ENCODE measurements around the gene FAM151A.

Gene FAM151A

GRCh38 chr1:54623216-54624007 lies at the start of gene FAM151A:
Gene FAM151A (minus strand): TSS chr1:54623525. CDS start chr1:54623395, 130 bp downstream.
- no peak for DNase-seq

DNA sequence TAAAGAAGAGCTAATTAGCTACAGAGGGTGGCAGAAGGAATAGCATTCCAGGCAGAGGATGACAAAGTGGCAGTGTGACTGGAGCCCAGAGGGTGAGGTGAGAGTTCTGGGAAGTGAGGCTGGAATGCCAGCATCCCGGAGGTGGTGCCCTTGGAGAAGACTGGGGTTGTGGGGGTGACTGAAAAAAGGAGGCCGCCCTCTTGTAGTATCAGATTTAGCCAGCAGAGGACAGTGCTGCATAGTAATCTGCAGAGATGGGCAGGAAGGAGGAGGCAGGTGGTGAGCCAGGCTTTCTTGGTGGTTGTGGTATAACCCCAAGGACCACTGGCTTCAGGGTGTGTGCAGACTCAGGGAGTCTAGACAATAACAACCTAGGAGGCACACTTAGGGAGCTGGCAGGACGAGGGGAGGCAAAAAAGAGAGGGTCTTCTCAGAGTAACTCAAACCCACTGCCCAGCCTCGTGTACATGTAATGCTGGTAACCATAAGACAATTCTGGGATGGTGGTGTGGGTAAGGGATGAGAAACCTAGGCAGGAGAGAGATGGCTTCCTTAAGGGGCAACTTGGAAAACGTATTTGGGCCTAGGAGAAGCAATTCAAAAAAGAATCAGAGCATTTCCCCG lies 48.8 kb upstream of the FAM151A start:
- DNase-seq = no peak

GRCh38 chr1:54668567-54668966 lies 45.2 kb upstream of the FAM151A start:
- no peak for DNase-seq

DNA sequence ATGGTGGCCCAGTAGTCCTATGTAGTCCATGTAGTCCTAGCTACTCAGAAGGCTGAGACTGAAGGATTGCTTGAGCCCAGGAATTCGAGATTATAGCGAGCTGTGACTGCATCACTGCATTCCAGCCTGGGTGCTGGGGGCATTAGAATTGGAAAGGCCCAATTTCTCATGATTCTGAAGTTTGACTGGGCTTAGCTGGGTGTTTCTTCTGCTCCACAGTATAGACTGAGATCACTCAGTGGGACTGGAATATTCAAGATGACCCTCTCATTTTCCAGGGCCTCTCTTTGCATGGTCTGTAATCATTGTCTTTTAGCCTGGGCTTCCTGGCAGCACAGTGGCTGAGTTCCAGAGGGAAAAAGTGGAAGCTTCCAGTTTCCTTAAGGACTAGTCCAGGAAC lies 44.5 kb upstream of the FAM151A start:
- no peak for DNase-seq

DNA sequence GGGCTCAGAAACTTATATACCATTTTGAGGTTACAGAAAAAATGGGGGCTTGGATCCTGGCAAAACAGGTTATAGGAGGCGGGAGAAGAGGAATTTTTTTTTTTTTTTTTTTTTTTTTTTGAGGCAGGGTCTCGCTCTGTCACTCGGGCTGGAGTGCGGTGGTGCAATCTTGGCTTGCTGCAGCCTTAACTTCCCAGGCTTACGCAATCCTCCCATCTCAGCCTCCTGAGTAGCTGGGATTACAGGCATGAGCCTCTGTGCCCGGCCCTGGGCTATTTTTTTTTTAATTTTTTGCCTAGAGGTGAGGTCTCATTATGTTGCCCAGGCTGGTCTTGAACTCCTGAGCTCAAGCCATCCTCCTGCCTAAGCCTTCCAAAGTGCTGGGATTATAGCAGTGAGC lies 43.0 kb upstream of the FAM151A start:
- DNase-seq = no peak

- no peak for DNase-seq
These were observed 42.5 kb upstream of the FAM151A start for GRCh38 chr1:54665852-54666251.

- no peak for DNase-seq
These were observed 41.0 kb upstream of the FAM151A start for GRCh38 chr1:54664364-54664763.

- no peak for DNase-seq
These were observed 40.4 kb upstream of the FAM151A start for GRCh38 chr1:54663725-54664124.

DNA sequence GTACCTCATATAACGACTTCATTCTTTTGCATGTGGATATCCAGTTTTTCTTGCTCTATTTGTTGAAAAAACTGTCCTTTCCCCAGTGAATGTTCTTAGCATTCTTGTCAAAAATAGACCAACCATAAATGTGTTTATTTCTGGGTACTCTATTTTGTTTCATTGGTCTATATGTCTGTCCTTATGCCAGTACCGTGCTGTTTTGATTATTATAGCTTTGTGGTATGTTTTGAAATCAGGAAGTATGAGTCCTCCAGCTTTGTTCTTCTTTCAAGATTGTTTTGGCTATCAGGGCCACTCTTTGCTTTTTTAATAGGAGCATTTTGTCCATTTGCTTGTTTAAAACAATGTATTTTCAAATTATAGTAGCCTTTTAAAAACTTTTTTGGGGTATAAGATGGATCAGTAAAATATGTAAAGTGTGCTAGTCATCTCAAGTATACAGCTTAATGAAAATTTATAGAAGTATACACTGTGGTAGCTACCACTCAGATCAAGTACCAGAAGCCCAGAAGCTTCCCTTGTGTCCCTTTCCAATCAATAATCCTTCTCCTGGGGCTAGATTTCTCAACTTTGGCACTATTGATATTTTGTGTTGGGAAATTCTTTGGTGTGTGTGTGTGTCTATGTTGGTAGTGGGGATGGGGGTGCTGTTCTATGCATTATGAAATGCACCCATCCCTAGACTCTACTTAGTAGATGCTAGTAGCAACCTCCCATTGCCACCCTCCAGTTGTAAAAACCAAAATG lies 35.0 kb upstream of the FAM151A start:
- DNase-seq = no peak

DNA sequence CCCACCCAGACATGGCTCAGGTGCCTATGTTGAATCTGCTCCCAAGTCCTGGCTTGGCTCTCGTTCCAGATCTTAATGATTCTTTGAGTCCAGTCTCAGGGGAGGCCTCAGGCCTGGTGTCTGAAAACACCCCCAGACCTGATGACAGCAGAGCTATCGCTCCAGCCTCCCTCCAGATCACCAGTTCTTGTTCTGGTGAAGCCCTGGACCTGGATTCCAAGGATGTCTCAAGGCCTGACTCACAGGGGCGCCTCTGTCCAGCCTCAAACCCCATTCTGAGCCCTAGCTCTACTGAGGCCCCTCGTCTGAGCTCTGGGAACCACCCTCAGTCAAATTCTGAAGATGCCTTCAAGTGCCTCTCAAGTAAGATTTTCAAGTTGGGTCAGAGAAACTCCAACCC lies 29.7 kb upstream of the FAM151A start:
- no peak for DNase-seq

GRCh38 chr1:54652168-54652567 lies 28.8 kb upstream of the FAM151A start:
- no peak for DNase-seq

- DNase-seq = no peak
These were observed 28.3 kb upstream of the FAM151A start for GRCh38 chr1:54651608-54652007.

DNA sequence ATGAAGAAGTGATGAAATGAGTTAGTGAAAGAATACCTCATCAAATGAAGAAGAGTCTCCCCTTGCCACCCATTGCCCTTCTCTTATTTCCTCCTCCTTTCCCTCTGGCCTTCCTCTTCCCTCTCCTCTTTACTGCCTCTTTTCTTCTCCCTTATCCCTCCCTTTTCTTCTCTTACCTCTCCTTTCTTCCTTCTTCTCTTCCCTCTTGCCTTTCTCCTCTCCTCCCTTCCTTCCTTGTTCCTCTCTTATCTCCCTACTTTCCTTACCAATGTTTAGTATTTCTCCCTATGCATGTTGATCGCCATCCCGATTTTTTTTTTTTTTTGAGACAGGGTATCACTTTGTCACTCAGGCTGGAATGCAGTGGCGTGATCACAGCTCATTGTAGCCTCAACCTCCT lies 27.1 kb upstream of the FAM151A start:
- DNase-seq = no peak

DNA sequence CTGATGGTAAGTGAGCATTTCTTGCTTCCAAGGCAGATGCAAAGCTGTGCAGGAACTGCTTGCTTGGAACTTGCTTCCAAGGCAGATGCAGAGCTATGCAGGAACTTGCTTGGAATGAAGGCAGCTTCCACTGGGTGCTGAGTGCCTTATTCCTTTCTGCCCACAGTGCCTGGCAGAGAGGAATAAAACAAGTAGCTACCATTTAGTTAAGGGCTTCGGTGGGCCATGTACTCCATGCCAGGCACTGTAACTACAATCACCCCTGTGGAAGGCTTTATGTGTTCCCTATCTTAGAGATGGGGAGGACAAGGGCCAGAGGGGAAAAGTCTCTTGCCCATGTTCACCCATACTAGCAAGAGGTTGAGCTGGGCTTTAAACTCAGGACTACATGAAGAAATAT lies 26.6 kb upstream of the FAM151A start:
- DNase-seq = no peak

DNA sequence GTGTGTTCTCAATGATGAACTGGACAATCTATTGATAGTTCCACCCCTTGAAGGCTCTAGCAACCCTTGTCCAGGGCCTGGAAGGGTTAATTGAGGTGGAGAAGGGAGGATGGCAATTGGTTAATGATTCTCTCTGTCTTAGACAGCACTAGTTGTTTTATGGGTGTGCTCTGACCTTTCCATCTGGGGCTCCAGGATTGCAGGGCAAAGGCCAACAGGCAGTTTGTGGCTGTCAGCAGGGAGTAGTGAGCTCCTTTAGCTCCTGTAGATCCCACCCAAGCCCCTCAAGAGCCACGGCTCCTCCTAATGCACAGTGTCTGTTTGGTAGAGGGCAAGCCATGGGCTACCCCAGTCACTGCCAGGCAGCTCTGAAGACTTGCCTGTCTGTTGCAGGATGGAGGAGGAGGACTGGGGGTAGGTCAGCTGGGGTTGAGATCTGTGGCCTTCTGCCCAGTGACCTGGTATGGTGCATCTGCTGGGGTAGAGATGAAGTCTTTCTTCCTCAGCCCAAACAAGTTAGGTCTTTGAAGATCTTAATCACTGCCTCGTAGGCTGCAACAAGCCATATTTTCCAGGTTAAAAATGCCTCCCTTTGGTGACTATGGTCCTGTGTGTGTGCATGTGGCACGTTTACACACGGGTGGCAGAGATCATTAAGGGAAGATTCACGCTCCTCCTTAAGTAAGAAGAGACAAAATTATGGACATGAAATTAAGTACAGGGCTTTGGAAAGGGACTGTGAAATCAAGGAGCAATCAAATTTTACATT lies 26.0 kb upstream of the FAM151A start:
- no peak for DNase-seq

DNA sequence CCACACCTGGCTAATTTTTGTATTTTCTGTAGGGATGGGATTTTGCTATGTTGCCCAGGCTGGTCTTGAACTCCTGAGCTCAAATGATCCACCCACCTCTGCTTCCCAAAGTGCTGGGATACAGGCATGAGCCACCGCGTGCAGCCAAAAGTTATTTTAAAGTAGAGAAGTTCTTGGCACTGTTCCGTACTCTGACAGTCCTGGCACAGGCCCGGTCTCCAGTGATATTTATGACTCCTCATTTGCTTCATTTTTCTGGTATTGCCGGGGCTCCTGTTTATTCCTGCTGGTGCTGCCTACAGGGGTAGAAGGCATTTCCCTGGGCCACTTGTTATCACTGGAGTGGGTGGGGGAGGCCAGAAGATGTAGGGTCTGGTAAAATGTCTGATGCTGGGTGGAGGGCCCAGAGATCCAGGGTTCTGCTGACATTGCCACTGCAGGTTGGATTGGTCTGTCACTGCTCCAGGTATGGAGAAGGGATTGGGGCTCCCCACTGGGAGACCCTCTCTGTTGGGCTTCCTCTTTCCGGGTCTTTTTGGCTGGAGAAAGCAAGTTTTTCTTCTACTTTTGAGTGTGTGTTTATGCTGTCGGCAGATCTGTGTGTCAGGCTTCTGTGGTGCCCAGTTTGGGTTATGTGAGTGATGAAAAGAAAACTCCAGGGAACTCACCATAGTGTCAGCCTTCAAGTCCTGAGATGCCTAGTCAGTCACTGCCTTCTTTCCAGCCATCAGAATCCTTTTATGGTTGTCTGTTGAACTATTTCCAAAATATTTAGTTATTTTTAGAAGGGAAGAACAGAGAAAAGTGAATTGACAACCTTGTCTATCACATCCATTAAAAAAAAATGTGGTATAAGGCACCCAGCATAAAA lies 22.7 kb upstream of the FAM151A start:
- no peak for DNase-seq

DNA sequence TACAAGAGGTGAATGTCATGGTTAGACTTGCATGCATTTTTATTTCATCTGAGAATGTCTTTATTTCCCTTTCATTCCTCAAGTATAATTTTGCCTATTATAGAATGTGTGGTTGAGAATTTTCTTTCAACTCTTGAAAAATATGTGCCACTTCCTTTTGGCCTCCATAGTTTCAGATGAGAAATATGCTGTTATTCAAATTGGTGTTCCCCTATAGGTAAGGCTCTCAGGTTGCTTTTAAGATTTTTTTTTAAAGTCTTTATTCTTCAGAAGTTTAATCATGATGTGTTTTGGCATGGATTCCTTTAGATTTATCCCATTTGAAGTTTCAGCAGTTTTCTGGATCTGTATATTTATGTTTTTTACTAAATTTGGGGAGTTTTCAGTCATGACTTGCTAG lies 20.4 kb upstream of the FAM151A start:
- no peak for DNase-seq

DNA sequence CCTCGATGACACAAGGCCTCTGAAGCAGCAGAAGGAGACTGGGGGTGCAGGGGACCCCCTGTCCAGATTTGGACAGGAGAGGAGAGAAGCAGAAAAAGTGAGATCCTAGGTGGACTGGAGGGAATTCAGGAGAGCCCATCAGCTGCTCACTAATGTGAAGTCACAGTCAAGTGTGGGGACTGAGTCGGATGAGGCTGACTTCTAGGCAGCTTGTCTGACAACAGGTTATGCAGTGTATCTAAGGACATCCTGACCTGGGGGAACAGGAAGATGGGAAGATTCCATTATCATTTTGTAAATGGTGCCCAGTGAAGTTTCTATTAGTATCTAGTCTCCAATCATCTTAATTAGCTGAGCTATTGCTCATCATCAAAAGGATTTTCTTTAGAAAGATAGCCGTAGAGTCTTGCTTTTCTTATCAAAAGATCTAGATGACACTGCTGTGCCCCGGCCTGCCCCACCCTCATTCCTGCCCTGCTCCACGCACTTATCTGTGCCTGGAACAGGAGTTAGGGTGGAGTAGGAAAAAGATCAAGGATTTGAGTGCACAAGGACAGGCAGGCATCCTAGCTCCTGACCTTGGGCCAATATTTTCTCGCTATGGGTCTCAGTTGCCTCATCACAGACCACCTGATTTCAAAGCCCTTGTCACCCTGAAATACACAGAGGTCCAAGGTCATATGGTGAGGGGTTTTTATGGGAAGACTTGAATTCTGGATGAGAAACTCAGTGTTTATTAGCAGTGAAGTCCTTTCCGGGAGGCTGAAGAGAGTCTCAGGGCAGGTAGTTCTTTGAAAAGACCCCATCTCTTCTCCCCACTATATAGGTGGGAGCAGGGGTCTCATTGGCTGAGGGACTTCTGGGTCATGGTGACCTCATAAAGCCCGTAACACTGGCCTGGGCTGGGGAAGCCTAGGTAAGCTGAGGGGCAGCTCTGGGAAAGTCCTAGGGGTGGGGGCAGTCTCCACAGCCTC lies 17.8 kb upstream of the FAM151A start, which contains the start of gene MROH7:
TSS of gene MROH7 (plus strand) at position 924 of the 974 bp plus-strand sequence. CDS start 11,141 bp downstream, outside the sequence.
- DNase-seq = no peak

GRCh38 chr1:54640361-54640760 lies 17.0 kb upstream of the FAM151A start:
- DNase-seq = no peak

All from GOT3 (cell line).